CD14-positive monocyte (primary cell): ENCODE data around the gene OR5B2. TPM values are rescaled to one million over a fixed set of nuclear protein-coding genes. Genes with fewer than 3 reads are reported as not detected.

Source experiments
- DNase-seq, 3 donors: peaks; one replicate each; pipeline ENCODE4 v3.0.0-alpha.2; 2011 to 2022
- H2AFZ ChIP-seq: 2 replicates; pipeline ENCODE4 v1.6.0; 2012; ENCODE audit warnings: mild to moderate bottlenecking, low read depth, low read length, inconsistent platforms; ENCODE audit not compliant: insufficient read depth, poor library complexity, severe bottlenecking
- H3K27ac ChIP-seq, 2 donors: 1 replicate in 1 of 2; 2 replicates in 1 of 2; pipeline ENCODE4 v1.5.1; 2012 to 2013; ENCODE audit warnings: low read length in 2 of 2, control low read depth in 1 of 2, inconsistent platforms in 1 of 2, low read depth in 1 of 2, mild to moderate bottlenecking in 1 of 2
- H3K27me3 ChIP-seq, 2 donors: one replicate each; pipeline versions ENCODE4 v1.6.0 to v1.6.1; 2011 to 2013; ENCODE audit warnings: low read length in 2 of 2; ENCODE audit not compliant: control insufficient read depth in 2 of 2, insufficient read depth in 2 of 2
- H3K36me3 ChIP-seq, 2 donors: replicated peaks in 1 of 2; 1 replicate in 1 of 2; 2 replicates in 1 of 2; pipeline versions ENCODE4 v1.5.1 to v1.6.1; 2012 to 2013; ENCODE audit warnings: low read length in 2 of 2, control low read depth in 1 of 2, inconsistent platforms in 1 of 2, mild to moderate bottlenecking in 1 of 2; ENCODE audit not compliant: insufficient read depth in 2 of 2, control insufficient read depth in 1 of 2
- H3K4me1 ChIP-seq, 2 donors: 1 replicate in 1 of 2; 2 replicates in 1 of 2; pipeline versions ENCODE4 v1.5.1 to v1.6.1; 2012 to 2013; ENCODE audit warnings: low read length in 2 of 2, control low read depth in 1 of 2, inconsistent platforms in 1 of 2, mild to moderate bottlenecking in 1 of 2, moderate library complexity in 1 of 2; ENCODE audit not compliant: insufficient read depth in 2 of 2, control insufficient read depth in 1 of 2
- H3K4me2 ChIP-seq: replicated peaks from 2 replicates; pipeline ENCODE3; 2012; ENCODE audit warnings: low read length, moderate library complexity, mild to moderate bottlenecking; ENCODE audit not compliant: poor library complexity, severe bottlenecking; ENCODE audit errors: extremely low read depth
- H3K4me3 ChIP-seq, 3 experiments: fragments of 200-600 bp in 1 of 3; sonication (generic) in 1 of 3; replicated peaks in 1 of 3; 1 replicate in 2 of 3; 2 replicates in 1 of 3; pipeline ENCODE4 v1.5.1; 2011 to 2013; ENCODE audit warnings: low read length in 3 of 3, mild to moderate bottlenecking in 3 of 3, control low read depth in 2 of 3, low read depth in 2 of 3, inconsistent platforms in 1 of 3, moderate library complexity in 1 of 3
- H3K79me2 ChIP-seq: 2 replicates; pipeline ENCODE4 v1.6.0; 2012; ENCODE audit warnings: mild to moderate bottlenecking, control low read depth, inconsistent platforms, low read length, moderate library complexity; ENCODE audit not compliant: insufficient read depth
- H3K9ac ChIP-seq: 2 replicates; pipeline ENCODE4 v1.6.0; 2017; ENCODE audit warnings: low read length, mild to moderate bottlenecking; ENCODE audit not compliant: insufficient read depth, poor library complexity, severe bottlenecking
- H3K9me3 ChIP-seq, 2 donors: replicated peaks in 1 of 2; 1 replicate in 1 of 2; 2 replicates in 1 of 2; pipeline versions ENCODE4 v1.5.1 to v1.6.1; 2012 to 2013; ENCODE audit warnings: low read length in 2 of 2, control low read depth in 1 of 2; ENCODE audit not compliant: control insufficient read depth in 1 of 2, insufficient read depth in 1 of 2
- H4K20me1 ChIP-seq: 2 replicates; pipeline ENCODE4 v1.6.0; 2012; ENCODE audit warnings: mild to moderate bottlenecking, low read length, control low read depth, moderate library complexity; ENCODE audit not compliant: insufficient read depth
- H3K27ac Mint-ChIP-seq, 7 donors: one replicate each; pipeline ENCODE4 v1.8.0; 2020; ENCODE audit warnings: mild to moderate bottlenecking in 7 of 7, mixed read lengths in 7 of 7, moderate library complexity in 6 of 7, inconsistent platforms in 2 of 7
- H3K27me3 Mint-ChIP-seq, 3 donors: one replicate each; pipeline ENCODE4 v1.8.0; 2021 to 2022; ENCODE audit warnings: low read depth in 3 of 3, mild to moderate bottlenecking in 3 of 3, mixed read lengths in 3 of 3, moderate library complexity in 3 of 3, inconsistent platforms in 1 of 3
- H3K36me3 Mint-ChIP-seq, 2 donors: one replicate each; pipeline ENCODE4 v1.8.0; 2020; ENCODE audit warnings: mixed read lengths in 2 of 2, inconsistent platforms in 1 of 2, mild to moderate bottlenecking in 1 of 2
- H3K4me1 Mint-ChIP-seq: one replicate; pipeline ENCODE4 v1.8.0; 2020; ENCODE audit warnings: mild to moderate bottlenecking, mixed read lengths
- H3K4me3 Mint-ChIP-seq, 2 donors: one replicate each; pipeline ENCODE4 v1.8.0; 2020; ENCODE audit warnings: mild to moderate bottlenecking in 2 of 2, mixed read lengths in 2 of 2, moderate library complexity in 1 of 2
- H3K9me3 Mint-ChIP-seq, 7 donors: one replicate each; pipeline ENCODE4 v1.8.0; 2020 to 2022; ENCODE audit warnings: mixed read lengths in 7 of 7, mild to moderate bottlenecking in 6 of 7, moderate library complexity in 6 of 7, inconsistent platforms in 2 of 7
- WGBS: methylation state at CpG from one replicate; pipeline ENCODE4 v1.1.5; 2013; ENCODE audit warnings: missing lambda C conversion rate; ENCODE audit not compliant: insufficient coverage; 5-methylcytosine and 5-hydroxymethylcytosine counted together
- intact Hi-C, 2 donors: fragments of 100-400 bp; cut with micrococcal nuclease; formaldehyde crosslinking; loops; one replicate each; pipeline versions ENCODE4 v1.15.0 to v1.15.1; 2023
- polyA plus RNA-seq, 3 donors: library from polyadenylated mRNA; depleted of rRNA in 1 of 3; unstranded in 2 of 3; stranded (reverse) in 1 of 3; fragments of 300-500 nt in 2 of 3; fragments of >200 nt in 1 of 3; fragmentation: Illumina TruSeq in 2 of 3; gene quantifications; 1 replicate in 2 of 3; 2 replicates in 1 of 3; pipeline ENCODE4 v1.2.3, GENCODE V29; 2012 to 2021
- TF ChIP-seq, protein P1 (sequence below): fragments of 200-600 bp; IDR thresholded peaks from one replicate; pipeline ENCODE4 v1.8.0; 2022; ENCODE audit warnings: antibody characterized with exemption, mild to moderate bottlenecking

Gene OR5B2
- polyA plus RNA-seq, 3 donors: not detected

DNA sequence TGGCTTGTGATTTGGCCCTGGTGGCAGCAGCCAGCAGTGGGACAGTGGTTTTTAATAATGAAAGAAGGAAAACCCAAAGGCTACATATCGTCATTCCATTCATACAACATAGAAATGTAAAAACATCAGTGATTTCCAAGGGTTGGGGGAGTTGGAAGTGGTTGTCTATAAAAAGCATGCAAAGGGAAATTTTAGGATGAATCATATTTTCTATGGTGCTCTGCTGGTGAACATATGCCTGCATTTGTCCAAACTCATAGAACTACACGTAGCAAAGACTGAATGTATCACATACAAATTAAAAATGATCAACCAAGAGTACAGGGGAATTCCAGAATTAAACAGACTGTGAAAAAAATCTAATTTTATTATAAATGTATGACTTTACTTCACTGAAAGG is 32.3 kb downstream of the OR5B2 start:
- Histone ChIP-seq H3K4me3 (no peak overlapping the region), H3K4me1 (no peaks in the 10 kb centered on the region), H2AFZ (no peak overlapping the region), H3K9me3 (peaks cover 7 to 10% of the 10 kb centered on the region in 2 donors), H4K20me1 (no peaks in the 10 kb centered on the region), H3K36me3 (no peaks in the 10 kb centered on the region), H3K27me3 (no peaks in the 10 kb centered on the region), H3K4me2 (no peak overlapping the region), H3K27ac (no peak overlapping the region), H3K9ac (no peak overlapping the region), H3K79me2 (no peaks in the 10 kb centered on the region)
- H3K4me3 Mint-ChIP-seq: no peak overlapping the region
- intact Hi-C loops: no loop called here
- peaks cover 0 to 9% (median 3%) of the 10 kb centered on the region in 7 donors for H3K9me3 Mint-ChIP-seq
- no peaks in the 10 kb centered on the region for H3K36me3 Mint-ChIP-seq
- H3K4me1 Mint-ChIP-seq: no peaks in the 10 kb centered on the region
- TF ChIP-seq, protein P1, sequence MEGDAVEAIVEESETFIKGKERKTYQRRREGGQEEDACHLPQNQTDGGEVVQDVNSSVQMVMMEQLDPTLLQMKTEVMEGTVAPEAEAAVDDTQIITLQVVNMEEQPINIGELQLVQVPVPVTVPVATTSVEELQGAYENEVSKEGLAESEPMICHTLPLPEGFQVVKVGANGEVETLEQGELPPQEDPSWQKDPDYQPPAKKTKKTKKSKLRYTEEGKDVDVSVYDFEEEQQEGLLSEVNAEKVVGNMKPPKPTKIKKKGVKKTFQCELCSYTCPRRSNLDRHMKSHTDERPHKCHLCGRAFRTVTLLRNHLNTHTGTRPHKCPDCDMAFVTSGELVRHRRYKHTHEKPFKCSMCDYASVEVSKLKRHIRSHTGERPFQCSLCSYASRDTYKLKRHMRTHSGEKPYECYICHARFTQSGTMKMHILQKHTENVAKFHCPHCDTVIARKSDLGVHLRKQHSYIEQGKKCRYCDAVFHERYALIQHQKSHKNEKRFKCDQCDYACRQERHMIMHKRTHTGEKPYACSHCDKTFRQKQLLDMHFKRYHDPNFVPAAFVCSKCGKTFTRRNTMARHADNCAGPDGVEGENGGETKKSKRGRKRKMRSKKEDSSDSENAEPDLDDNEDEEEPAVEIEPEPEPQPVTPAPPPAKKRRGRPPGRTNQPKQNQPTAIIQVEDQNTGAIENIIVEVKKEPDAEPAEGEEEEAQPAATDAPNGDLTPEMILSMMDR: no peak
- WGBS: no CpG with 5 or more reads among the region's 2 CpGs
- H3K27me3 Mint-ChIP-seq: no peaks in the 10 kb centered on the region
- no peak overlapping the region for H3K27ac Mint-ChIP-seq
- no peak for DNase-seq

DNA sequence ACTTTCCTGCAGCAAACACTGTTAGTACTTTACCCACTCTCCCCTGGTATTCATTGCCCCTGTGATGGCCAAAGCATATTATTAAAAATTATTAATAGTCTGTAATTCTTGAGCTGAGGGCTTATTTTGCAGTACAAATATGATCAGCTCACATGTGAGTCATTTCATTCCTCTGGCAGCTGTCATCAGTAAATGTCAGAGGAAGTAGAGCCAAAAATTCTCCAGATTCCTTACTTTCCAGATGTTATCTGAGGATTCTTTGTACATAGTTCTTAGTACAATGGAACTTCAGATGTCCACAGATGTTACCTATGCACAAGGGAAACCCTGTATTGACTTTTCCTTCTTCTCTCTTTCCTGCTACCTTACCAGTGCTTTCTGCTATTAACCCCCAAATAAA is 33.7 kb downstream of the OR5B2 start:
- Histone ChIP-seq H3K9me3 (peaks cover 7 to 13% of the 10 kb centered on the region in 2 donors), H3K9ac (no peak overlapping the region), H3K36me3 (no peaks in the 10 kb centered on the region), H3K4me3 (no peak overlapping the region), H3K79me2 (no peaks in the 10 kb centered on the region), H2AFZ (no peak overlapping the region), H3K27ac (no peak overlapping the region), H3K4me1 (no peaks in the 10 kb centered on the region), H3K4me2 (no peak overlapping the region), H4K20me1 (no peaks in the 10 kb centered on the region), H3K27me3 (no peaks in the 10 kb centered on the region)
- peaks cover 0 to 10% (median 5%) of the 10 kb centered on the region in 7 donors for H3K9me3 Mint-ChIP-seq
- no peaks in the 10 kb centered on the region for H3K36me3 Mint-ChIP-seq
- no peak overlapping the region for H3K27ac Mint-ChIP-seq
- TF ChIP-seq, protein P1: no peak
- no peak overlapping the region for H3K4me3 Mint-ChIP-seq
- H3K4me1 Mint-ChIP-seq: no peaks in the 10 kb centered on the region
- intact Hi-C loops: no loop called here
- H3K27me3 Mint-ChIP-seq: no peaks in the 10 kb centered on the region
- DNase-seq: no peak
